GM18520 (cell line): ENCODE measurements around the gene RYK.
A peak's percentile ranks its signal among the peaks of the same experiment; 100 is the strongest.

Experiments
- ATAC-seq: cut with Tn5 transposase; IDR thresholded peaks from one replicate; pipeline ENCODE4 v1.9.1; 2021; ENCODE audit not compliant: unreplicated experiment

RYK gene

GRCh38 chr3:134258761-134259347, 8.2 kb upstream of the RYK start:
- no peak for ATAC-seq

GRCh38 chr3:134255404-134255803, 4.7 kb upstream of the RYK start:
- ATAC-seq = no peak

GRCh38 chr3:134253475-134254226, 3.0 kb upstream of the RYK start:
- ATAC-seq = no peak

- no peak for ATAC-seq
Measured at GRCh38 chr3:134252766-134253165, 2.1 kb upstream of the RYK start.

- ATAC-seq = no peak
Measured at GRCh38 chr3:134251731-134252391, 1.2 kb upstream of the RYK start.

- peak; percentile 38 for ATAC-seq
Measured at GRCh38 chr3:134249935-134250716, 533 bp downstream of the RYK start.

GRCh38 chr3:134249296-134249841, 1.3 kb downstream of the RYK start:
- ATAC-seq = no peak

GRCh38 chr3:134244921-134245320, 5.7 kb downstream of the RYK start:
- no peak for ATAC-seq

GRCh38 chr3:134242649-134243617, 7.7 kb downstream of the RYK start:
- ATAC-seq = no peak

- peak; percentile 53 for ATAC-seq
Measured at GRCh38 chr3:134239538-134239937, 11.1 kb downstream of the RYK start.

GRCh38 chr3:134237454-134238145, 13.1 kb downstream of the RYK start:
- ATAC-seq = no peak

- ATAC-seq = no peak
Measured at GRCh38 chr3:134236505-134237170, 14.0 kb downstream of the RYK start.

- ATAC-seq = no peak
Measured at GRCh38 chr3:134235577-134236076, 15.0 kb downstream of the RYK start.

GRCh38 chr3:134232951-134233350, 17.7 kb downstream of the RYK start:
- no peak for ATAC-seq

- no peak for ATAC-seq
Measured at GRCh38 chr3:134232151-134232550, 18.5 kb downstream of the RYK start.

- ATAC-seq = no peak
Measured at GRCh38 chr3:134231131-134231530, 19.5 kb downstream of the RYK start.

- no peak for ATAC-seq
Measured at GRCh38 chr3:134229038-134229437, 21.6 kb downstream of the RYK start.

GRCh38 chr3:134228479-134228878, 22.2 kb downstream of the RYK start:
- ATAC-seq = no peak

- no peak for ATAC-seq
Measured at GRCh38 chr3:134228035-134228434, 22.6 kb downstream of the RYK start.
